Measurements from ENCODE around the gene GFM1. TPM values are rescaled to one million over a fixed set of nuclear protein-coding genes. Genes with fewer than 3 reads are reported as not detected.
A peak's percentile ranks its signal among the peaks of the same experiment; 100 is the strongest.

The GFM1 gene
- total RNA-seq, 1 experiment from 2014 or later = 44.5 TPM

DNA sequence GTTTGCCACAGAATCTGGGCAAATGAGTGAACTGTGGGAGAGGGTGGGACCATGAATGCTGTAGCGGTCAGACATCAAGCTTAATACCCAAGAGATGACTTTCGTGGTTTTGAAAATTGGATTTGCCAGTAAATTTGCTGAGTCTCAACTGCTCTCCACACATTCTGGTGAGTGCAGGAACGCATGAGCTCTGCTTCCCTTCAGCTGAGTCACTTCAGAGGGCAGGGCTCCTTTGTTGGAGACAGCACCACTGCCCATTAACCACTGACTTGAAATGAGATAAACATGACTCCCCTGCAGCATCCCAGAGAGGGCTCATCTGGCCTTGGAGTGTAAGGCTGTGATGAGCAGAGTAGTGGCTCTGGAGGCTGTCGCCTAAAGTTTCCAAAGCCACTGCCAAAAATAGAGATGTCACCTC, 65.3 kb downstream of the GFM1 start:
- no peak for ATAC-seq
- no peaks in the 10 kb centered on the region for H3K27me3 Mint-ChIP-seq (ENCODE audit: low read depth)
- no peak for TF ChIP-seq TCF7 (CRISPR knock-in tag; IDR thresholded peaks at IDR 0.05; ENCODE audit: low read depth)
- no peak for TF ChIP-seq ERG (CRISPR knock-in tag; IDR thresholded peaks at IDR 0.05)
- no peak for TF ChIP-seq IRF2 (CRISPR knock-in tag; IDR thresholded peaks at IDR 0.05; ENCODE audit: borderline replicate concordance, low read depth)
- no peak for TF ChIP-seq CTCF (IDR thresholded peaks at IDR 0.05)
- no peak for TF ChIP-seq ZNF121 (CRISPR knock-in tag; IDR thresholded peaks at IDR 0.05)
- no peak for TF ChIP-seq ZNF138 (CRISPR knock-in tag; conservative IDR thresholded peaks at IDR 0.05)
- no peak for TF ChIP-seq CREB1 (CRISPR knock-in tag; IDR thresholded peaks at IDR 0.05)
- peak overlapping the region; percentile 25; the same call in 1 of the 2 replicates for H3K27ac Mint-ChIP-seq
- no peak overlapping the region for H3K4me3 Mint-ChIP-seq
- H3K4me1 Mint-ChIP-seq = peaks cover 22% of the 10 kb centered on the region
- no peak for DNase-seq (ENCODE audit: low spot score)
- POLR2A ChIA-PET = no interaction called here
- no peaks in the 10 kb centered on the region for H3K9me3 Mint-ChIP-seq
- H3K36me3 Mint-ChIP-seq = peaks cover 11% of the 10 kb centered on the region; the same call in 1 of the 2 replicates
- CTCF ChIA-PET = interaction anchor here (1.1 to 1.3 kb wide), 2 partner anchors 18 to 50 kb away, joined by 3 to 5 read pairs; no protein-coding TSS in a partner anchor

DNA sequence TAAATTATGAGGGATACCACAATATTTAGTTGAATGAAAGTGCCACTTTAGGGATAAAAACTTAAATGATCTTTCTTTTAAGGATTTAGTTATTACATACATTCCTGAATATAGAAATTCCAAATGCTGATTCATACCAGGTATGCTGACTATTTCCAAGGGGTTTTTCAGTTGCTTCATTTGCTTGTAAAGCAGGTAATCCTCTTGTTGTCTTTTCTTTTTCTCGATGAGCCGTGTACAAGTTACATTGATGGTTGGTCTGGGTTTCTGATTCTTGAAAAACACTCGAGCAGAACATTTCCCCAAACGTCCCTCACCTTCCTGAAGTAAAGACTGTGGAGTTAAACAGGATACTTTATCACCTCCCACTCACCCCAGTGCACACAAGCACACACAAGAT, 66.3 kb downstream of the GFM1 start:
- TF ChIP-seq ZNF416 (CRISPR knock-in tag; IDR thresholded peaks at IDR 0.05) = no peak
- no peak for TF ChIP-seq SMAD3 (CRISPR knock-in tag; IDR thresholded peaks at IDR 0.05; ENCODE audit: borderline replicate concordance)
- no peak for TF ChIP-seq USF1 (CRISPR knock-in tag; IDR thresholded peaks at IDR 0.05)
- TF ChIP-seq, protein P1, sequence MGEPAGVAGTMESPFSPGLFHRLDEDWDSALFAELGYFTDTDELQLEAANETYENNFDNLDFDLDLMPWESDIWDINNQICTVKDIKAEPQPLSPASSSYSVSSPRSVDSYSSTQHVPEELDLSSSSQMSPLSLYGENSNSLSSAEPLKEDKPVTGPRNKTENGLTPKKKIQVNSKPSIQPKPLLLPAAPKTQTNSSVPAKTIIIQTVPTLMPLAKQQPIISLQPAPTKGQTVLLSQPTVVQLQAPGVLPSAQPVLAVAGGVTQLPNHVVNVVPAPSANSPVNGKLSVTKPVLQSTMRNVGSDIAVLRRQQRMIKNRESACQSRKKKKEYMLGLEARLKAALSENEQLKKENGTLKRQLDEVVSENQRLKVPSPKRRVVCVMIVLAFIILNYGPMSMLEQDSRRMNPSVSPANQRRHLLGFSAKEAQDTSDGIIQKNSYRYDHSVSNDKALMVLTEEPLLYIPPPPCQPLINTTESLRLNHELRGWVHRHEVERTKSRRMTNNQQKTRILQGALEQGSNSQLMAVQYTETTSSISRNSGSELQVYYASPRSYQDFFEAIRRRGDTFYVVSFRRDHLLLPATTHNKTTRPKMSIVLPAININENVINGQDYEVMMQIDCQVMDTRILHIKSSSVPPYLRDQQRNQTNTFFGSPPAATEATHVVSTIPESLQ (CRISPR knock-in tag; IDR thresholded peaks at IDR 0.05) = no peak
- no peak for TF ChIP-seq GABPB1 (CRISPR knock-in tag; IDR thresholded peaks at IDR 0.05)
- TF ChIP-seq EMX1 (CRISPR knock-in tag; IDR thresholded peaks at IDR 0.05) = no peak
- no peak for TF ChIP-seq GRHL2 (CRISPR knock-in tag; IDR thresholded peaks at IDR 0.05; ENCODE audit: insufficient replicate concordance, severe bottlenecking)
- TF ChIP-seq TEAD1 (CRISPR knock-in tag; IDR thresholded peaks at IDR 0.05) = no peak
- TF ChIP-seq ELF4 (CRISPR knock-in tag; IDR thresholded peaks at IDR 0.05; ENCODE audit: low read depth) = no peak
- no peak for TF ChIP-seq TEAD4 (CRISPR knock-in tag; IDR thresholded peaks at IDR 0.05)
- TF ChIP-seq FOXK1 (CRISPR knock-in tag; IDR thresholded peaks at IDR 0.05) = no peak
- no peak for TF ChIP-seq MYBL2 (CRISPR knock-in tag; IDR thresholded peaks at IDR 0.05)
- POLR2A ChIA-PET = no interaction called here
- H3K4me3 Mint-ChIP-seq = no peak overlapping the region
- H3K36me3 Mint-ChIP-seq = peaks cover 11% of the 10 kb centered on the region; the same call in 1 of the 2 replicates
- DNase-seq (ENCODE audit: low spot score) (no peak), ATAC-seq (no peak)
- no peak overlapping the region for H3K27ac Mint-ChIP-seq
- peaks cover 22% of the 10 kb centered on the region for H3K4me1 Mint-ChIP-seq
- no peaks in the 10 kb centered on the region for H3K27me3 Mint-ChIP-seq (ENCODE audit: low read depth)
- no peaks in the 10 kb centered on the region for H3K9me3 Mint-ChIP-seq
- CTCF ChIA-PET = no interaction called here

GRCh38 chr3:158711886-158712285, 67.6 kb downstream of the GFM1 start:
- Mint-ChIP-seq H3K9me3 (no peaks in the 10 kb centered on the region), H3K4me1 (peaks cover 22% of the 10 kb centered on the region), H3K36me3 (peaks cover 11% of the 10 kb centered on the region; the same call in 1 of the 2 replicates), H3K4me3 (no peak overlapping the region), H3K27ac (no peak overlapping the region), H3K27me3 (ENCODE audit: low read depth) (no peaks in the 10 kb centered on the region)
- no peak for DNase-seq (ENCODE audit: low spot score)
- ATAC-seq = no peak
- ChIA-PET CTCF (interaction anchor here (2.9 kb wide), 1 partner anchor 15 kb away, joined by 19 read pairs; no protein-coding TSS in a partner anchor), POLR2A (no interaction called here)
- TF ChIP-seq GABPB1 (CRISPR knock-in tag; IDR thresholded peaks at IDR 0.05) = no peak
- no peak for TF ChIP-seq SP1 (CRISPR knock-in tag; conservative IDR thresholded peaks at IDR 0.05)
- no peak for TF ChIP-seq AR (CRISPR knock-in tag; IDR thresholded peaks at IDR 0.05)
- no peak for TF ChIP-seq ATF1 (CRISPR knock-in tag; IDR thresholded peaks at IDR 0.05)
- no peak for TF ChIP-seq GTF2I (CRISPR knock-in tag; conservative IDR thresholded peaks at IDR 0.05)
- TF ChIP-seq FOXP1 (CRISPR knock-in tag; IDR thresholded peaks at IDR 0.05; ENCODE audit: borderline replicate concordance) = no peak
- TF ChIP-seq SMAD4 (CRISPR knock-in tag; IDR thresholded peaks at IDR 0.05) = no peak
- no peak for TF ChIP-seq ZMAT4 (CRISPR knock-in tag; IDR thresholded peaks at IDR 0.05)
- TF ChIP-seq GRHL2 (CRISPR knock-in tag; IDR thresholded peaks at IDR 0.05; ENCODE audit: insufficient replicate concordance, severe bottlenecking) = no peak
